Measurements from ENCODE around the gene MRPL37.
"Not testable (repeated sequence)": the region's sequence is repeated elsewhere in the genome, so short reads cannot be mapped to it uniquely, and the experiment has no call there.

The MRPL37 gene

DNA sequence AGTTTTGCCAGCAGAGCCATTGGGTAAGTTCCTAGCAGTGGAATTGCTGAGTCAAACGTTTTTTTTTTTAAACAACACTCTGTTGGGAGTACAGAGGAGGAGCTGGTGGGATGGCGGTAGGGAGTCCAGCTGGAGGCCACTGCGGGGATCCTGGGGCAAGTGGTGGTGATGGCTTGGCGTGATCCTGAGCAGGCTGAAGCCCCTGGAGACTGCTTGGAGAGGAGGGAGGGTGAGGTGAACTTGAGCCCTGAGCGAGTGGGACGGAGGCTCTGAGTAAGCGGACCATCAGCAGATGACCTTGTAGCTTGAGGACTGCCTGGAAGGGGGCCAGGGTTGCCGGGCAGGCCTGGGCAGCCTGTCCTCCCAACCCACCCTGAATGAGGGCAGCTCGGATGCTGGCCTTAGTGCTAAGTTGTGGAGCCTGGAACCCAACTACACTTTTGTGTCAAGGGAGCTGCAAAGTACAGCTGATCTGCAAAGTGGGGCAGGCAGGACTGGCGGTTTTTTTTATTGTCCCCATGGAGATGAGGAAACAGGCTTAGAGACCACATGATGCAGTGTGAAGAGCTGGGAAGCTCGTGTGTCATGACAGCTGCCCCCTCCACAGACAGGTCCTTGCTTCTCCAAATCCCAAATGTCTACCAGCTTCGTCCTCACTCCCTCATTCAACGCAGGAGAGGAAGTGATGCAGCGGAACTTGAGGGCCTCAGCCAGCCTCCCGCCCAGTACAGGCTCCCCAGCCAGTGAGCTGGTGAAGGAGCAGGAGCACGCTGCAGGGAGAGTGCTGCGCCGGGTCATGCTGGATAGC is 20.2 kb downstream of the MRPL37 start:
- peak; percentile 32 for DNase-seq (ENCODE audit: low spot score)

DNA sequence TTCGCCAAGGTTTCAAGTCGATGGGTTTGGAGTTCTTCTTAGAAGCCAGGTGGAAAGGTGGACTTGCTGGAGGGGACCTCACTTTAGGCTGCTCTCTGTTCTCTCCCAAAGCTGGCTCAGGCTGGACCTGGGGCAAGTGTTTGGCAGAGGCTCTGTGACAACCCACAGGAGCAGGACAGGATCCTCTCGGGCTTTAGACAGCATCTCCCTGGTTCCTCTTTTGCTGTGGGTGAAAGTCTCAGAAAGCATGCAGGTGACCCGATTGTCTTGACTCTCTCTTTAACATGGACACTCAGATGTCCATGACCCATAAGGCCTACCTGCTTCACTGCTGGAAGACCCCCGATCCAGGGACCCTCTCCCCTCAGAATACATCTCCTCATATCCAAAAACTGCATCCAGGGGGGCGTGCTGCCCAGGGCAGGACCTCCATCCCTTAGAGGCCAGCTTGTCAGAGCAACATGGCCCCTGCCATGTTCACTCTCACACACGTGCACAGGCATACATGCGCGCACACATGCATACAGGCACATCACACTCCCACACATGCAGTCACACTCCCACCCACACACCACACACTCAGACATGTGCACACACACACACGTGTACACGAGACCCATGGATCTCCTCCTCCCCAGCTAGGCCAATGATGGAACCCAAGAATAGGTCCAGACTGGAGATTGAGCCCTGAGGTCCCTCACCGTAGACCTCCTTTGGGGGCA is 21.3 kb downstream of the MRPL37 start:
- no peak for DNase-seq (ENCODE audit: low spot score)

DNA sequence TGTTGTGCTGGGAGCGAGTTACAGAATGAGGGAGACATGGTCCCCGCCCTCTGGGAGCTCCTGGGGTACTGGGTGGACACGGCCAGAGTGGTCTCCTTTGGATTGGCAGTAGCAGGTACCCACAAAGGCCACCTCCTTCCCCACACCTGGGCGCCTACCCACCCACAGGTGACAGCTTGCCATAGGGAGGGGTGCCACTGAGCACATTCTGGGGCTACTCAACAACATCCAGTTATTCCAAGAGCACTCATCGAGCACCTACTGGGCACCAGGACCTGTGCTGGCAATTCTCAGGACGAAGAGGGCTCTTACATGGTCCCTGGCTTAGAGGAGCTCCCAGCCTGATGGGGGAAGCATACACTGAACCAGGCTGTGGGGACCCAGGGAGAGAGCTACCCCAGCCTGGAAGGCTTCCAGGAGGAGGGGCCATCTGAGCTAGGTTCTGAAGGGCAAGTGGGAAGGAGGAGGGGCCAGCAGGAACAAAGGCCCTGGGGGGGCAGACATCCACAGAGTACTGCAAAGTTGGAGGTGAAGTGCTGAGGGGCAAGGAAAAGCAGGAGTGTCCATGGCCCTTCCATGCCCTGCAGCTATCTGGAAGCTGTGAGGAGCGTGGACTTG is 22.0 kb downstream of the MRPL37 start:
- no peak for DNase-seq (ENCODE audit: low spot score)

DNA sequence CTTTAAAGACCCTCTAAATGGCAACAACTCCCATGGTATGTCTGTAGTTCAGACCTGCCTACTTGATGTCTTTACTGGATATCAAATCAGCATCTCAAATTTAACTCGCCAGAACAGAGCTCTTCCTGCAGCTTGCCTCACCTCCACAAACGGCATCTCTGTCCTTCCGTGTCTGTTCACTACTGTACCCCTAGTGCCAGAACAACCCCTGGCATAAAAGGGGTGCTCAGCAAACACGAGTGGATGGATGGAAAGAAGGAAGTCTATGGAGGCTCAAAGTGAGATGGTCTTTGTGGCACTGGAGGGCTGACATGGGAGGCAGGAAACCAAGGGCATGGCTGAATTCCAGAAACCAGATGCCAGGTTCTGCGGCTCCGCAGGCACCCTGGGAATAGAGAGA is 22.7 kb downstream of the MRPL37 start:
- DNase-seq (ENCODE audit: low spot score) = no peak

DNA sequence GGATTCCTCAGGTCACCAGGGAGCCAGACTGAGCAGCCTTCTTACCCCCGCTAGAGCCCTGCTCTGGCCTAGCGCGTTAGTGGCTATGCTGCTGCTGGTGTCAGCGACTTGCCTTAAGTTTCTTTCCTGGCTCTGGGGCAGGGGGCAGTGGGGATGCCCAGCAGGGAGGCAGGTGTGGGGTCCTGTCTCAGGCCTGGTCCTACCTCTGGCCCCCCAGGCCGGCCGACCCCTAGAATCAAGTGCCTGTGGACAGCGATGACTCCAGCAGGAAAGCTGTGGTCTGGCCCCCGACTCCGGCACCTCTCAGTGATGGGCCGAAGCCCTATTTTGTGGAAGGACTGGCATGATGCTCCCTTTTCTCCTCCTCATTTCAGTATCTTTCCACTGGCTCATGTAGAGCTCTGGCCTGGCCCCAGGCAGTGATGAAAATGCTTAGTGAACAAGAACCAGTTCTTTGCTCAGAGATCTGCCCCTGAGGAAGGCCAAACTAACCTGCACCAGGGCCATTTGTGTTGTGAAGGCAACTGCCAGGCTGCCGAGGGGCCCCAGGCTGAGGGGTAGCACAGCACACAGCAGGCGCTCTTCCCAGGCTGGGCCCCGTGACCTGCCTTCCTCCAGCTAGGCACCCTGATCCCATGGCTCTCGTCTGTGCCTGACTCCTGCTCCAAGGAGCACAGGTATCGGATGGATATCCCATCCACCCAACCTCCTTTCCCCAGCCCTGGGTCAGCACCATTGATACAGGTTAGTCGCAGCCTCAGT is 23.7 kb downstream of the MRPL37 start:
- no peak for DNase-seq (ENCODE audit: low spot score)

DNA sequence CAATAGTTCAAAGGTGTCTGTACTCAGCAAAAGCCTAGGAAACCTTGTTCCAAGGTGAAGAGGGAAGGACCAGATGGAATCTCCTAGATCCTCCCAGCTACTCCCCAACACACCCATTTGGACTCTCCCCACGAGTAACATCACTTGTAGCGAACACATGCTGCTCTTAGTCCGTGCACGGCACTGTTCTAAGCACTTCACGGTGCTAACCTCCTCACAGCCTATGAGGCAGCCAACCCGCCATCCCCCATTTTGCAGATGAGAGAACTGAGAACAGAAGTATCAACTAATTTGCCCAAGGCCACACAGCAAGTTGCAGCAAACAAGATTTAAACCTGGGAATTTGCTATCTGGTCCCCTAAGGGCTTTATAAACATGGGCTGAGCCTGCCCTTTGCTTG is 24.3 kb downstream of the MRPL37 start:
- no peak for DNase-seq (ENCODE audit: low spot score)

DNA sequence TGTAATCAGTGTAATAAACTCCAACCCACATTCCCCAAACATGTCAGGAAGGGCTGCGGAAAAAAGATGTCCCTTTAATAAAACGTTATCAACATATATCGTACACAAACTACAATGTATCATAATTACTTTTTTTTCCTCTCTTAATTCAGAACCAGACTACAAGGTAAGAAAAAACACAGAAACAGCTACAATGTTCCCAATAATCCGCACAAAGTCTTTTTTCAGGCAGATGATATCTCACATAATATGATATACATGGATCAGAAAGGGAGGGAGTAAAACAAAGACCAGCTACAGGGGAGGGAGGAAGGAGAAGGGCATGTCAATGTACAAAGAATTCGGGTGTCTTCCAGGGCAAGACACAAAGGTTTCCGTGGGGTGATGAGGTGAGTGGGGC is 25.4 kb downstream of the MRPL37 start:
- DNase-seq (ENCODE audit: low spot score) = no peak

DNA sequence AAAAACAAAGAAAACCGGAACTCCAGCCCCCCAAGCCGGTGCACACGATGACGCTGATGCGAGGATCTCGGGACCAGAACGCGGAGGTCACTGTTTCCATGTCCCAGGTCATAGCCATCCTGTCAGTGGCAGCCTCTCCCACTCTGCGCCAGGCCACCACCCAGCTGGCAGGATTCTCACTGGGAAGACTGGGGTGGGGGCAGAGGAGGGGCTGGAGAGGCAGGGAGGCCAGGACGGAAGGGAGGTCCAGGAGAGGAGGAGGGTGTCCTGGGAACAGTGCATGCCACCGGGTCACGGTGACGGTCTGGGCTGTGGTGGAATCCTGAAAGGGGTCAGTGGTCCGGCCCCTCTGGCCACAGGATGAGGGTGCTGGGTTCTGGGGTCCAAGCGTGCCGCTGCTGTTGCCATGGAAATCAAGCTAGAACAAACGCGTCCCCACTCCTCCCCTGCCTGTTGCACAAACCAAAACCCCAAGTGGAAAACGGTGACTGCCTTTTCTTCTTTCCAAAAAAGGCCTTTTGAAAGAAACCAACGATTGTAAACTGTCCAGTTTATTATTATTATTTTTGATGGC is 26.1 kb downstream of the MRPL37 start:
- DNase-seq (ENCODE audit: low spot score) = no peak

DNA sequence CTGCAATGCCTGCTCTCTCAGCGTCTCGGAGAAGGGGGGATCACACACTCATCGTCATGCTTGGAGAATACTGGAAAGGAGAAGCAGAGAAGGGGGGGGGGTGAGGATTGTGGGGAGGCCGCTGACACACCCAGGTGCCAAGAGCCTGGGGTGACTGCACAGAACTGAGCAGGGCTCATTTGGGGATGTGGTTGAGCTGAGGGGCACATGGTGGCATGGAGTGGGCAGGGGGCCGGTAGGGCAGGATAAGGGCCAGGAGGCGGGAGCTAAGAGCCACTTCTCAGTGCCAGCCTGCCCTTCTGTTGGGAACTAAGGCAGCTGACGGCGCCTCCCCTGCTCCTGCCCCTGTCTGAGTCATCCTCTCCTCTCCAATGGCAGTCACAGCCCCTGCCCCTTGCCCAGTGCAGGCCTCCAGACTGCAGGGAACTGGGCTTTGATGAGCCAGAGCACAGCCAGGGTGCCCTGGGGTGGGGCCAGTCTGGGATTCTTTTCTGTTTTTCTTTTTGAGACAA is 27.2 kb downstream of the MRPL37 start:
- DNase-seq (ENCODE audit: low spot score) = no peak

DNA sequence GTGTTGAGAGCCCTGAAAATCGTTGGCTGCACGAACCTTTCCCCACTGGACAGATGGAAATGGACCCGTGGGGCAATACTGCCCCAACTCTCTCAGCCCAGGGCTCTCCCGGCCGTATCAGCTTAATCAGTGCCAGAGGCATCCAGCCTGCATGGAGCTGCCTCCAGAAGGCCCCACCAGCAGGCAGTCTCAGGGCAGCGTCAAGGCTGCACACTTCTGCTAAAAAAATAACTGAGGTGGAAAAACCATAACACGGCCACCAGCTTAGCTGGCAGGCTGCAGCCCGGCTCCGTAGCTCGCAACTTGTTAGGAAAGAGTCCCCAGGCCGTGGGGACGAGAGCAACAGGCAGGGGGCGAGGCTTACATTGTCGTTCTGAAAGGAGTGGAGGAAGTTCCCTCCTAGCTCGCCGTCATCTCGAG is 27.9 kb downstream of the MRPL37 start:
- no peak for DNase-seq (ENCODE audit: low spot score)

DNA sequence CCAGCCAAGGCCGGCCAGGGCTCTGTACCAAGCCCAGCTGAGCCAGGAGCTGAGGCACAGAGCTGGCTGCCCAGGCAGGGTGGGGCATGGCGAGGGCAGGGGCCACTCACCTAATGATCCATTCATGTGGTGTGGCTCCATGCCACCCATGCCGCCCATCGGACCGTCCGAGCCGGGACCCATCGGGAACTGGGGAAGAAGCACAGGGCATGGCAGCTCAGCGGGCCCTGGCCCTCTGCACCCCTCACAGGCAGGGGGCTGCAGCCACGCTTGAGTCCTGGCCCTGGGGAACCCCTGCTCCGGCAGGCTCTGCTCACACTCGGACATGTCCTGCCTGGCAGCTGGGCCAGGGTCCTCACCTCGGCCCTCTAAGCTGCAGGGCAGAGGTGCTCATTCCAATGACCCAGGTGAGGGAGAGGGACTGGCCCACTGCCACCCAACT is 28.7 kb downstream of the MRPL37 start:
- no peak for DNase-seq (ENCODE audit: low spot score)

DNA sequence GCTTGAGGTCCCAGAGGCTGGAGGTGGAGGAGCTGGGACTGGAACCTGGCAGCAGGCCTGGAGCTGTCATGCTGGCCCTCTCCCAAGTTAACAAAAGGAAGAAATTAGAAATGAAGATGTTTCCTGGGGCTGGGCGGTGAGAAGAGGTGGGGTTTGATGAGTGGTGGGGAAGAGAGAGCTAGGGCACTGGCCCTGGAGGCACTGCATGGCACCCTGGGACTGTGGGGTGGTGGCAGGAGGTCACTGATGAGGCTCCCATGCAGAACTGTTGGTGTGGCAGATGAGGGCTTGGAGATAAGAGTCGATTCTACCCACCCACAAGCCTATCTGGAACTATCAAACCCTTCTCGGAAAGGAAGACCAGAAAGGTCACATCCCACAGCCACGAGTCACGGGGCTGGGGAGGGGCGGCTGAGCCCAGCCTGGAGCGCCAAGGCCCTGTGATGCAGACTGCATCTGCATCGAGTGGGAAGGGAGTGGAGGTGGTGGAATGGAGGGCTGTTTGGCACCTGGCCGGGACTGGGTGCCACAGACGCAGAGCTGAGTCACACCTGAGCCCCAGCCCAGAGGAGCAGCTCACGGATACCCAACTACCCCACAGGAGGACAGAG is 29.4 kb downstream of the MRPL37 start:
- no peak for DNase-seq (ENCODE audit: low spot score)

DNA sequence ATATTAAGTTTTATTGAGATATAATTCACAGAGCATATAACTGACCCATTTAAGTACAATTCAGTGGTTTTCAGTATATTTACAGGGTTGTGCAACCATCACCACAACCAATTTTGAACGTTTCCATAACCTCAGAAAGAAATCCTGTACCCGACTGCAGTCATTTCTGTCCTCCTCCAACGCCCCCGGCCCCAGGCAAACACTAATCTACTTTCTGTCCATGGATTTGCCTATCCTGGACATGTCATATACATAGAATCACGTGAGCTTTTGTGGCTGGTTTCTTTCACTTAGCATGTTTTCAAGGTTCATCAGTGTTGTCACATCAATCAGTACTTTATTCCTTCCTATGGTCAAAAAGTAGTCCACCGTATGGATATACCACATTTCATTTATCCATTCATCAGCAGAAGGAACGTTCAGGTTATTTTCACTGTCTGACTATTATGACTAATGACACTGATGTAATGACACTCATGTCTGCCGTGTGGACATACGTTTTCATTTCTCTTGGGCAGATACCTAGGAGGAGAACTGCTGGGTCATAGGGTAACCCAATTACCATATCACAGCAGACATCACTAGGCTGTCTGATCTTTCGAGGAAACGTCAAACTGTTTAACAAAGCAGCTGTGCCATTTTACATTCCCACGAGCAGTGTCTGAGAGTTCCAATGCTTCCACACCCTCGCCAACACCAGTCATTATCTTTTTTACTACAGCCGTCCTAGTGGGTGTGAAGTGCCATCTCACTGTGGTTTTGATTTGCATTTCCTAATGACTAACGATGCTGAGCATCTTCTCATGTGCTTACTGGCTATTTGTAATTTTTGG is 30.8 kb downstream of the MRPL37 start:
- DNase-seq (ENCODE audit: low spot score) = no peak

DNA sequence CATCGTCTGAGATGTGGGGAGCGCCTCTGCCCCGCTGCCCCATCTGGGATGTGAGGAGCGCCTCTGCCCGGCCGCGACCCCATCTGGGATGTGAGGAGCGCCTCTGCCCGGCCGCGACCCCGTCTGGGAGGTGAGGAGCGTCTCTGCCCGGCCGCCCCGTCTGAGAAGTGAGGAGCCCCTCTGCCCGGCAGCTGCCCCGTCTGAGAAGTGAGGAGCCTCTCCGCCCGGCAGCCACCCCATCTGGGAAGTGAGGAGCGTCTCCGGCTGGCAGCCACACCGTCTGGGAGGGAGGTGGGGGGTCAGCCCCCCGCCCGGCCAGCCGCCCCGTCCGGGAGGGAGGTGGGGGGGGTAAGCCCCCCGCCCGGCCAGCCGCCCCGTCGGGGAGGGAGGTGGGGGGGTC is 33.2 kb downstream of the MRPL37 start:
- DNase-seq (ENCODE audit: low spot score) = not testable (repeated sequence)

DNA sequence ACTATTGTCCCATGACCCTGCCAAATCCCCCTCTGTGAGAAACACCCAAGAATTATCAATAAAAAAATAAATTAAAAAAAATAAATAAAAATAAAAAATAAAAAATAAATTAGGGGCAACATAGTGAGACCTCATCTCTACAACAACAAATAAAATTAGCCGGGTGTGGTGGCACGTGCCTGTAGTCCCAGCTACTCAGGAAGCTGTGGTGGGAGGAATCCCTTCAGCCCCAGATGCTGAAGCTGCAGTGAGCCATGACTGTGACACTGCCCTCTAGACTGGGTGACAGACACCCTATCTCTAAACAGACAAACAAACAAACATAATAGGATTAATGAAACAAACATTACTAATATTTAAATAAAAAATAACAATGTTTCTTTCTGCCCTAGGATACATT is 34.3 kb downstream of the MRPL37 start:
- DNase-seq (ENCODE audit: low spot score) = no peak

DNA sequence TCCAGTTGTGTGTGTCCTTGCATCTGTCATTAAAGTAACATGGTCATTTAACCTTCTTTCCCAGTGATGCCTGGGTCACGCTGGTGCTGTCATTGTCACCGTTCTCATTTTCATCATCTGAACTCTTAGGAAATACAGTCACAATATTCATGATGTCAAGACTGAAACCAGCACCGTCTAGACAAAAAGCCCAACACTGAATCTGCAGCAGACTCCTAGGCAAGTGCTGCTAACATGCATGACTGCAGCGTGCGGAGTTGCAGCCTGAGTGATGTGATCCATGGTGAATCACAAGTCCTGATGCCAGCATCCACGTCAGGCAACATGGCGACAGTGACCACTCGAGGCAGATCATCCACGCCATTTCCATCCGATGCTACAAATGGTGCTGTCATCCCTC is 37.6 kb downstream of the MRPL37 start:
- no peak for DNase-seq (ENCODE audit: low spot score)

DNA sequence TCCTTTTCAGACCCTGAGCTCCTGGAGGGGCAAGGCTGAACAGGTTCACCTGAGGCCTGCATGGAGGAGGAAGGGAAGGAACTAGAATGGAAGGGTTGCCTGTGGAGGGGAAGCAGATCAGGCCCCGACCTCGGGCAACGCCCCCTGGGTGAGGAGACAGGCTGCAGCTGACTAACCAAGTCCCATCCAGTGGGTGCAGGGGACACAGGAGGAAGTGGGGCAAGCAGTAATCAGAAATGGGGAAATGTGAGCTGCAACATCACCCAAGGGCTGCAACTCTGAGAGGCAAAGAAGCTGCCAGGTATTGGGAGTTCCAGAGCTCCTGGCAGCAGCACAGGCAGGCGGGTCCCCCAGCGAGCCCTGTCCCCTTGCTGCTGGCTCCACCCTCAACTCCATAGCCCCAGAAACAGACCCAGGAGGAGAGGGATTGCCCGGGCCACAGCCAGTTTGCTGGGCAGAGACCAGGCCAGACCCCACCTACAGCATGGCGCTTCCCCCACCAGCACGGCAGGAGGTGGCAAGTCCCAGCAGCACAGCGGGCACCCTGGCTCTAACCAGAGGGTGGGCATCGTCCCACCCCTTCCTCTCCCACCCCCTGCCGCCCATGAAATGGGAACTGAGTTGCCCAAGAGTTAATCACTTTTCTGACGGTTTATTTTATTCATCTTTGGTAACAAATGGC is 38.5 kb downstream of the MRPL37 start:
- no peak for DNase-seq (ENCODE audit: low spot score)

DNA sequence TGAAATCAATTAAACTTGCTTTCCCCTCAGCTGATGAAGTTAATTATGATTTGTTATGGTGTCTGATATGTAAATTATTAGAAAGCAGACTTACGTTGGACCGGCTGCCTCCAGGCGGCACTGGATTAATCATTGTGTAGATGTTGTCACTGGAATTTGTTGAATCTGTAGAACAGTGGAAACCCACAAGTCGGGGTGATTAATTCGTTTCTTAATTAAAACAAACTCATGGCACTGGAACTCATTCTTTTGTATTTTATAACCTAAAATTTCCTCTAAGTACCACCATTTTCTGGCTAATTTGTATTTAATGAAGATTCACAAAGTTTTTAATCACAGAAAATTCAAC is 39.0 kb downstream of the MRPL37 start:
- DNase-seq (ENCODE audit: low spot score) = no peak

DNA sequence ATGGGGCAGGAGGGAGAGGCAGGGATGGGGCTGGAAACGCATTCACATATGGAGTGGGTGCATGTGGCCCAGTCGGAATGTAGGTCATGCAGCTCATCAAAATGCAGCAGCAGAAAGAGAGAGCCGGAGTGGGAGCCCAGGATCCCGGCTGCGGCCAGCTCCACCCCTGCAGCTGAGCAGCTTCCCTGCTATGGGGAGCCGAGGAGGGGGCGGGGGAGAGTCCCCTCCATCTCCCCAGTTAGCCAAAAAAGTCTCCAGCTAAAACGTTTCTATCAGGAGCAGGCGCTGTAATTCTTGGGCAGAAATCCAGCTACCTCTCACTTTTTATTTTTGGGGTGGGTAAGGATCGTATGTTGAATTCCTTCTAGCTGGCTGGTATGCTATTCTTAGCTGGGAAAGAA is 39.7 kb downstream of the MRPL37 start:
- DNase-seq (ENCODE audit: low spot score) = peak; percentile 59

Measured in putamen (tissue), 1 donor.